ENCODE results near the gene ID1. TPM values are rescaled to one million over a fixed set of nuclear protein-coding genes. Genes with fewer than 3 reads are reported as not detected.
"Not testable (repeated sequence)": the region's sequence is repeated elsewhere in the genome, so short reads cannot be mapped to it uniquely, and the experiment has no call there.

Gene ID1
- total RNA-seq, 2 donors from 2014 or later: 356 to 514 TPM

DNA sequence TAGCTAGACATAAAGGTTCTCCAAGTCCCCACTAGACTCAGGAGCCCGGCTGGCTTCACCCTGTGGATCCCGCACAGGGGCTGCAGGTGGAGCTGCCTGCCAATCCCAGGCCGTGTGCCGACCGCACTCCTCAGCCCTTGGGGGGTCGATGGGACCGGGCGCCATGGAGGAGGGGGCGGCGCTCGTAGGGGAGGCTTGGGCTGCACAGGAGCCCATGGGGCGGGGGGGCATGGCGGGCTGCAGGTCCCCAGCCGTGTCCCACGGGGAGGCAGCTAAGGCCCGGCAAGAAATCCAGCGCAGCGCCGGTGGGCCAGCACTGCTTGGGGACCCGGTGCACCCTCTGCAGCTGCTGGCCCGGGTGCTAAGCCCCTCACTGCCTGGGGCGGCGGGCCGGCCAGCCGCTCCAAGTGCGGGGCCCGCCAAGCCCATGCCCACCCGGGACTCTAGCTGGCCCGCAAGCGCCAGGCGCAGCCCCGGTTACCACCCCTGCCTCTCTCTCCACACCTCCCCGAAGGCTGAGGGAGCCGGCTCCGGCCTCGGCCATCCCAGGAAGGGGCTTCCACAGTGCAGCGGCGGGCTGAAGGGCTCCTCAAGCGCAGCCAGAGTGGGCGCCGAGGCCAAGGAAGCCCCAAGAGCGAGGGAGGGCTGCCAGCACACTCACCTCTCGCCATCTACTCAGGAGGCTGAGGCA lies 26.5 kb upstream of the ID1 start:
- H3K27me3 ChIP-seq (replicated peaks; ENCODE audit: insufficient read depth): no peaks in the 10 kb centered on the region
- H3K4me3 ChIP-seq: no peak overlapping the region
- intact Hi-C loops (cut with DNase I): no loop called here
- no peak for DNase-seq (ENCODE audit: low spot score)
- no peaks in the 10 kb centered on the region for H3K36me3 ChIP-seq
- H3K9me3 ChIP-seq: no peaks in the 10 kb centered on the region
- 92% methylated on average over 27 of the region's 43 CpGs for WGBS
- H3K4me1 ChIP-seq (replicated peaks): no peaks in the 10 kb centered on the region
- TF ChIP-seq POLR2A (IDR thresholded peaks at IDR 0.05) (no peak), POLR2AphosphoS5 (IDR thresholded peaks at IDR 0.05) (no peak)
- TF ChIP-seq, protein P1, sequence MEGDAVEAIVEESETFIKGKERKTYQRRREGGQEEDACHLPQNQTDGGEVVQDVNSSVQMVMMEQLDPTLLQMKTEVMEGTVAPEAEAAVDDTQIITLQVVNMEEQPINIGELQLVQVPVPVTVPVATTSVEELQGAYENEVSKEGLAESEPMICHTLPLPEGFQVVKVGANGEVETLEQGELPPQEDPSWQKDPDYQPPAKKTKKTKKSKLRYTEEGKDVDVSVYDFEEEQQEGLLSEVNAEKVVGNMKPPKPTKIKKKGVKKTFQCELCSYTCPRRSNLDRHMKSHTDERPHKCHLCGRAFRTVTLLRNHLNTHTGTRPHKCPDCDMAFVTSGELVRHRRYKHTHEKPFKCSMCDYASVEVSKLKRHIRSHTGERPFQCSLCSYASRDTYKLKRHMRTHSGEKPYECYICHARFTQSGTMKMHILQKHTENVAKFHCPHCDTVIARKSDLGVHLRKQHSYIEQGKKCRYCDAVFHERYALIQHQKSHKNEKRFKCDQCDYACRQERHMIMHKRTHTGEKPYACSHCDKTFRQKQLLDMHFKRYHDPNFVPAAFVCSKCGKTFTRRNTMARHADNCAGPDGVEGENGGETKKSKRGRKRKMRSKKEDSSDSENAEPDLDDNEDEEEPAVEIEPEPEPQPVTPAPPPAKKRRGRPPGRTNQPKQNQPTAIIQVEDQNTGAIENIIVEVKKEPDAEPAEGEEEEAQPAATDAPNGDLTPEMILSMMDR (IDR thresholded peaks at IDR 0.05): no peak
- no peak overlapping the region for H3K27ac ChIP-seq

DNA sequence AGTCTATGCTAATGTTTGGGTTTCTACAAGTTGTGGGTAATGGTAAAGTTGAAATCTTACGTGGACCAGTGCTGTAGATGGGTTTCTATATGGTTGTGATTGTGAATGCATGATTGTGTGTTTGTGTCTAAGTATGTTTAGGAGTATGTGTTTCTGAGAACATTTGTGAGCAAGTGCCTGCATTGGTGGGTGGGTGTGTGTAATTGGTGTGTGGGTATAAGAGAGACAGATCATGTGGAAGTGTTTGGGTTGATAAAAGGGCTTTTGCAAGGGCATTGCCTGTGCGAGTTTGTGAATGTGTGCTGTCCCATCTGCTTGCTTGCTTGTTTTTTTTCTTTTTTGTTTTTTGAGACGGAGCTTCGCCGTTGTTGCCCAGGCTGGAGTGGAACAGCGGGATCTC lies 25.8 kb upstream of the ID1 start:
- H3K27ac ChIP-seq: no peak overlapping the region
- no peaks in the 10 kb centered on the region for H3K36me3 ChIP-seq
- intact Hi-C loops (cut with DNase I): no loop called here
- H3K27me3 ChIP-seq (replicated peaks; ENCODE audit: insufficient read depth): no peaks in the 10 kb centered on the region
- H3K4me1 ChIP-seq (replicated peaks): no peaks in the 10 kb centered on the region
- no peak for TF ChIP-seq POLR2AphosphoS5 (IDR thresholded peaks at IDR 0.05)
- TF ChIP-seq, protein P1 (IDR thresholded peaks at IDR 0.05): no peak
- no peak for TF ChIP-seq POLR2A (IDR thresholded peaks at IDR 0.05)
- no peaks in the 10 kb centered on the region for H3K9me3 ChIP-seq
- WGBS: 89% methylated on average over 6 of the region's 6 CpGs
- H3K4me3 ChIP-seq: no peak overlapping the region
- no peak for DNase-seq (ENCODE audit: low spot score)

DNA sequence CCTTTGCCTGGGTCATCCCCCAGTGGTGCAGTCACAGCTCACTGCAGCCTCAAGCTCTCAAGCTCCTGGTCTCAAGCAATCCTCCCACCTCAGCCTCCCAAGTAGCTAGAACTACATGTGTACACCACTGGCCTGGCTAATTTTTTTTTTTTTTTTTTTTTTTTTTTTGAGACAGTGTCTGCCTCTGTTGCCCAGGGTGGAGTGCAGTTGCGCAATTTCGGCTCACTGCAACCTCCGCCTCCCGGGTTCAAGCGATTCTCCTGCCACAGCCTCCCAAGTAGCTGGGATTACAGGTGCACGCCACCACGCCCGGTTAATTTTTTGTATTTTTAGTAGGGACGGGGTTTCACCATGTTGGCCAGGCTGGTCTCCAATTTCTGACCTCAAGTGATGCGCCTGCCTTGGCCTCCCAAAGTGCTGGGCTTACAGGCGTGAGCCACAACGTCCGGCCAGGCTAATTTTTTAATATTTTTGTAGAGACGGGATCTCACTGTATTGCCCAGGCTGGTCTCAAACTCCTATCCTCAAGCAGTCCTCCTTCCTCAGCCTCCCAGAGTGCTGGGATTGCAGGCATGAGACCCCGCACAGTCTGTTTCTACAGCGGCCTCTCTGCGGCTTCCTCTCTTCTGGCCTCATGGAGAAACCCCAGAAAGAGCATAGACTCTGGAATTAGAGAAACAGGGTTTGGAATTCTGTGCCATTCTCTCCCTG lies 25.0 kb upstream of the ID1 start:
- intact Hi-C loops (cut with DNase I); H3K27ac ChIP-seq; H3K9me3 ChIP-seq; H3K4me3 ChIP-seq; DNase-seq (ENCODE audit: low spot score); H3K27me3 ChIP-seq (replicated peaks; ENCODE audit: insufficient read depth); H3K36me3 ChIP-seq; H3K4me1 ChIP-seq (replicated peaks): not testable (repeated sequence)
- WGBS: 95% methylated on average over 17 of the region's 17 CpGs

DNA sequence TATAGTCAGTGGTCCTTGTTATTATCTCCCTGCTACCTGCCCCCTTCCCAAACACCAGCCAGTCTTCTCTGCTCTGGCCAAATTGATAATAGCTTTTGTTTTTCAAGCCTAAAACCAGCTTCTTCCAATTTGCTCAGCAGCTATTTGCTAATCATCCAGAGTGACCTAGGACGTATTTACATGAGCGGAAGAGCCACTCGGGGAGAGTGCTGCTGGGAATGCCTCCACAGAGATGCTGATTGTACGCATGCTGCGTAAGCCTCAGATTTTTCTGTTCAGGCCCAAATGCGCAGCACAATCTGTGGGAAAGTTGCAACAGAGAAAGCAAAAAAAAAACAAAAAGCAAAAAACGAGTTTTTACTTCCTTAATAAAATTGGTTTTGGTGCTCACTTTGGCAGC lies 24.4 kb upstream of the ID1 start:
- DNase-seq (ENCODE audit: low spot score): no peak
- Histone ChIP-seq H3K4me1 (replicated peaks) (no peaks in the 10 kb centered on the region), H3K36me3 (no peaks in the 10 kb centered on the region), H3K27ac (no peak overlapping the region), H3K27me3 (replicated peaks; ENCODE audit: insufficient read depth) (no peaks in the 10 kb centered on the region), H3K4me3 (no peak overlapping the region), H3K9me3 (no peaks in the 10 kb centered on the region)
- TF ChIP-seq POLR2AphosphoS5 (IDR thresholded peaks at IDR 0.05) (no peak), POLR2A (IDR thresholded peaks at IDR 0.05) (no peak)
- TF ChIP-seq, protein P1 (IDR thresholded peaks at IDR 0.05): no peak
- WGBS: 78% methylated on average over 7 of the region's 7 CpGs
- intact Hi-C loops (cut with DNase I): no loop called here

DNA sequence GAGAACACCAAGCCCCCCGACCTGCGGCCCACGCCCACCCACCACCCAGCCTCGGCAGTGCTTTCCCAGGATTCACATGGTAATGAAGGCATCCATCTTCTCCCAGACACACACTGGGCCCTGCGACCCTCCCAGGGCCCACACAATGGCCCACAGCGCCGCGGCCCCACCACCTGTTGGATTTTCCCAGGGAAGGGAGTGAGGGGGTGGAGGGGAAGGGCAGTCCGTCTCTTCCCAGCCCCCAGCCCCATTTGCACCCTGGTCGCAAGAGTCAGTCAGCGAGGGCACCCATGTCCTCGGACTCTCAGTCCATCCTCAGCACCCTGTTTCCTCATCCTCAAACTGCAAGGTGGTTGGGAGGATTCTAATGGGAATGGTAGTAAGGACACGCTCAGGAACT lies 23.7 kb upstream of the ID1 start:
- TF ChIP-seq POLR2A (IDR thresholded peaks at IDR 0.05) (no peak), POLR2AphosphoS5 (IDR thresholded peaks at IDR 0.05) (no peak)
- TF ChIP-seq, protein P1 (IDR thresholded peaks at IDR 0.05): no peak
- Histone ChIP-seq H3K4me1 (replicated peaks) (no peaks in the 10 kb centered on the region), H3K27me3 (replicated peaks; ENCODE audit: insufficient read depth) (no peaks in the 10 kb centered on the region), H3K4me3 (no peak overlapping the region), H3K9me3 (no peaks in the 10 kb centered on the region), H3K36me3 (no peaks in the 10 kb centered on the region), H3K27ac (no peak overlapping the region)
- no peak for DNase-seq (ENCODE audit: low spot score)
- intact Hi-C loops (cut with DNase I): no loop called here
- 87% methylated on average over 11 of the region's 13 CpGs for WGBS
